DOHH2 (cell line): ENCODE data around the gene SLC6A16.

Source experiments
- H3F3A ChIP-seq: fragments of 200-600 bp; sonication (generic), shearing (Covaris generic); 2 replicates; pipeline ENCODE4 v1.6.0; 2016; ENCODE audit warnings: antibody characterized with exemption, mild to moderate bottlenecking; ENCODE audit not compliant: control insufficient read depth, insufficient read depth
- H3K27ac ChIP-seq: fragments of 200-600 bp; sonication (generic); 2 replicates; pipeline ENCODE4 v1.5.1; 2014; ENCODE audit warnings: low read depth, mild to moderate bottlenecking, low read length, moderate library complexity
- H3K27me3 ChIP-seq: fragments of 200-600 bp; sonication (generic); 2 replicates; pipeline ENCODE4 v1.6.1; 2014; ENCODE audit warnings: mild to moderate bottlenecking, low read length, mixed read lengths; ENCODE audit not compliant: control insufficient read depth
- H3K36me3 ChIP-seq: fragments of 200-600 bp; sonication (generic); 2 replicates; pipeline ENCODE4 v1.6.1; 2014; ENCODE audit warnings: mild to moderate bottlenecking, low read length, moderate library complexity, mixed read lengths; ENCODE audit not compliant: control insufficient read depth
- H3K4me1 ChIP-seq: fragments of 200-600 bp; sonication (generic); 2 replicates; pipeline ENCODE4 v1.6.1; 2014; ENCODE audit warnings: mild to moderate bottlenecking, low read length, mixed read lengths; ENCODE audit not compliant: control insufficient read depth
- H3K4me2 ChIP-seq: fragments of 200-600 bp; sonication (generic); 2 replicates; pipeline ENCODE4 v1.6.0; 2014; ENCODE audit warnings: mild to moderate bottlenecking, low read length, moderate library complexity
- H3K4me3 ChIP-seq: fragments of 200-600 bp; sonication (generic); 2 replicates; pipeline ENCODE4 v1.5.1; 2014; ENCODE audit warnings: mild to moderate bottlenecking, low read length, mixed read lengths
- H3K79me2 ChIP-seq: fragments of 200-600 bp; sonication (generic); 2 replicates; pipeline ENCODE4 v1.6.1; 2014; ENCODE audit warnings: mild to moderate bottlenecking, low read length, mixed read lengths; ENCODE audit not compliant: control insufficient read depth
- H3K9me2 ChIP-seq: fragments of 200-600 bp; sonication (generic); replicated peaks from 2 replicates; pipeline ENCODE4 v1.6.1; 2014; ENCODE audit warnings: mild to moderate bottlenecking, low read length, mixed read lengths; ENCODE audit not compliant: control insufficient read depth
- H3K9me3 ChIP-seq: fragments of 200-600 bp; sonication (generic); 2 replicates; pipeline ENCODE4 v1.6.1; 2014; ENCODE audit warnings: antibody characterized with exemption, low read length, mixed read lengths; ENCODE audit not compliant: control insufficient read depth, insufficient read depth
- H4K20me1 ChIP-seq: fragments of 200-600 bp; sonication (generic); 2 replicates; pipeline ENCODE4 v1.6.0; 2014; ENCODE audit warnings: low read depth, mild to moderate bottlenecking, antibody characterized with exemption, low read length, moderate library complexity; ENCODE audit not compliant: control insufficient read depth, insufficient read depth
- EZH2phosphoT487 ChIP-seq: fragments of 200-600 bp; sonication (generic); IDR thresholded peaks from 2 replicates; pipeline ENCODE4 v1.6.1; 2017; ENCODE audit warnings: borderline replicate concordance, mild to moderate bottlenecking, antibody characterized with exemption, low read length, moderate library complexity, mixed read lengths
- TF ChIP-seq, protein P1 (sequence below): fragments of 200-600 bp; sonication (generic); IDR thresholded peaks from one replicate; pipeline ENCODE4 v1.5.1; 2014; ENCODE audit warnings: antibody characterized with exemption, mild to moderate bottlenecking, low read depth, low read length; ENCODE audit not compliant: poor library complexity, severe bottlenecking

SLC6A16 gene

DNA sequence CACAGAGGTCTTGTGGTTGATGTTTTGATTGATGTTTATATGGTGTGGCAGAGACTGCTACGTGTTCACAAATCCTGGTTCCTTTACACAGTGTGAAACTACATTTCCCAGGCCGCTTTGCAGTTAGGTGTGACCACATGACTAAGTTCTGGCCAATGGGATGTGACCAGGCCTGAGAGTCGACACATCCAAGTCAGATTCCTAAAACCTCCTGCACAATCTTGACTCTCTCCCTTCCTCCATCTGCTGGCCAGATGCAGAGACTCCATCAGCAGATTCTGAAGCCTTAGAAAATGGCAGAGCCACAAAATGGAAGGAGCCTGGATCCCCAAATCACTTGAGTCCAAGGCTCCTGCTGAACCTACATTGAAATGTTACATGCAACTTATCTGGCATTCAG, 22.8 kb upstream of the SLC6A16 start:
- Histone ChIP-seq H3K27ac (peak overlapping the region; percentile 30), H3K36me3 (no peaks in the 10 kb centered on the region), H3K27me3 (no peaks in the 10 kb centered on the region), H3K9me3 (peaks cover 6% of the 10 kb centered on the region; the same call in 1 of the 2 replicates), H3K4me1 (peaks cover 19% of the 10 kb centered on the region), H3F3A (no peaks in the 10 kb centered on the region; the same call in 1 of the 2 replicates), H3K9me2 (no peaks in the 10 kb centered on the region), H4K20me1 (no peaks in the 10 kb centered on the region), H3K4me3 (peak overlapping the region; percentile 17; the same call in 1 of the 2 replicates), H3K79me2 (no peaks in the 10 kb centered on the region), H3K4me2 (peak overlapping the region; percentile 15)
- TF ChIP-seq, protein P1, sequence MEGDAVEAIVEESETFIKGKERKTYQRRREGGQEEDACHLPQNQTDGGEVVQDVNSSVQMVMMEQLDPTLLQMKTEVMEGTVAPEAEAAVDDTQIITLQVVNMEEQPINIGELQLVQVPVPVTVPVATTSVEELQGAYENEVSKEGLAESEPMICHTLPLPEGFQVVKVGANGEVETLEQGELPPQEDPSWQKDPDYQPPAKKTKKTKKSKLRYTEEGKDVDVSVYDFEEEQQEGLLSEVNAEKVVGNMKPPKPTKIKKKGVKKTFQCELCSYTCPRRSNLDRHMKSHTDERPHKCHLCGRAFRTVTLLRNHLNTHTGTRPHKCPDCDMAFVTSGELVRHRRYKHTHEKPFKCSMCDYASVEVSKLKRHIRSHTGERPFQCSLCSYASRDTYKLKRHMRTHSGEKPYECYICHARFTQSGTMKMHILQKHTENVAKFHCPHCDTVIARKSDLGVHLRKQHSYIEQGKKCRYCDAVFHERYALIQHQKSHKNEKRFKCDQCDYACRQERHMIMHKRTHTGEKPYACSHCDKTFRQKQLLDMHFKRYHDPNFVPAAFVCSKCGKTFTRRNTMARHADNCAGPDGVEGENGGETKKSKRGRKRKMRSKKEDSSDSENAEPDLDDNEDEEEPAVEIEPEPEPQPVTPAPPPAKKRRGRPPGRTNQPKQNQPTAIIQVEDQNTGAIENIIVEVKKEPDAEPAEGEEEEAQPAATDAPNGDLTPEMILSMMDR: no peak
- no peak for TF ChIP-seq EZH2phosphoT487

DNA sequence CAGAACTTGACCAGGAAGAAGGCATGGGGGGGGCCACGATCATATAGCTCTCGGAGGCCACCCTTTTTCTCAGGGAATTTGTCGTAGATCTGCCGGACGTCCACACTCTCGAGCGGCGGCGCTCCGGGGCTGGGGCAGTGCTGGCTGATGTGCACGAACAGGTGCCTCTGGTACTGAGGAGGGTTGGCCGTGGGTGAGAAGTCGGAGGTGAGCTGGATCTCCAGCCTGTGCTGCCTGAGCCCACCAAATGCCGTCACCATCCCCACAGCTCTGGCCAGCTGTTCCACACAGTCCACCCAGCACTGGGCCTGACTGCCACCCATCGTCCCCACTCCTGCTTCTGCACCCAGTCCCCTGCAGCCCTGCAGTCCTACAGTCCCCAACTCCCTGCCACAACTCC, 22.2 kb upstream of the SLC6A16 start:
- Histone ChIP-seq H3F3A (no peaks in the 10 kb centered on the region; the same call in 1 of the 2 replicates), H3K27ac (no peak overlapping the region), H4K20me1 (no peaks in the 10 kb centered on the region), H3K79me2 (no peaks in the 10 kb centered on the region), H3K27me3 (no peaks in the 10 kb centered on the region), H3K9me2 (no peaks in the 10 kb centered on the region), H3K4me3 (no peak overlapping the region), H3K36me3 (no peaks in the 10 kb centered on the region; the same call in 1 of the 2 replicates), H3K4me2 (no peak overlapping the region), H3K9me3 (peaks cover 6% of the 10 kb centered on the region; the same call in 1 of the 2 replicates), H3K4me1 (peaks cover 18% of the 10 kb centered on the region)
- TF ChIP-seq, protein P1: no peak

DNA sequence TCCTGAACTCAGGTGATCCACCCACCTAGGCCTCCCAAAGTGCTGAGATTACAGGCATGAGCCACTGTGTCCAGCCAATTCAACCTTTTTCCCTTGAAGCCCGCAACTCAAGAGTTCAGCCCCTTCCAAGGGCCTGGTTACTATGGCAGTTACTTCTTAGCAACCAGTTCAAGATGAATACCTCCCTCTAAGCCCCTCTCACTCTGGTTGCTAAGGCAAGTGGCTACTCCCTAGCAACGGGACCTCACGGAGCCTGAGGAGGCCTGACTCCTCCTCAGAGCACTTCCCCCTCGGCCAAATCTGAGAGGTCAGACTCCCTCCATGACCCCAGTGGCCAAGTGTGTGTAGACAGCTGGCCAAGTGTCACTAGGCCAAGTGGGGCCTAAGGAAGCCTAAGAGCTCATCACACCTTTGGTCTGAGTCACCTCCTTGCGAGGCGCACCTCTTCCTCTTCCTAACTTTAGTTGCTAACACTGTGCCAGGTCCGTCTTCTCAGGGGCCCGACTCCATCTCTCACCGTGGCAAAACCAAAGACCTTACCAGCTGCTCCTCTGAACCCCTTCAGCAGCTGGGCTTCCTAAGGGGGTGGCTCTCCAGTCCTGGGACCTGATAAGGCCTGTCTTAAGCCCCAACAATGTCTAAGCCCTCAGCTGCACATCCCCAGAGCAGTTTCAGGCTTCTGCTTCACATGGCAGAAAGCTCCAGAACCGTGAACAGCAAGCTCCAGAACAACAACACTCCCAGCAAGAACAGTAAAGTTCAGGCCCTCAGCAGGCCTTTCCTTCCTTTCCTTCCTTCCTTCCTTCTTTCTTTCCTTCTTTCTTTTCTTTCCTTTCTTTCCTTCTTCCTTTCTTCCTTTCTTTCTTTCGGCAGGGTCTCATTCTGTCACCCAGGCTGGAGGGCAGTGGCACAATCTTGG, 19.8 kb upstream of the SLC6A16 start:
- Histone ChIP-seq H3K27ac (no peak overlapping the region), H3F3A (peaks cover 10% of the 10 kb centered on the region), H4K20me1 (peaks cover 4% of the 10 kb centered on the region; the same call in 1 of the 2 replicates), H3K79me2 (no peaks in the 10 kb centered on the region), H3K27me3 (no peaks in the 10 kb centered on the region), H3K4me1 (peaks cover 40% of the 10 kb centered on the region), H3K9me2 (no peaks in the 10 kb centered on the region), H3K4me3 (no peak overlapping the region), H3K36me3 (peaks cover 13% of the 10 kb centered on the region), H3K4me2 (no peak overlapping the region), H3K9me3 (peaks cover 6% of the 10 kb centered on the region; the same call in 1 of the 2 replicates)
- TF ChIP-seq EZH2phosphoT487: no peak

GRCh38 chr19:49343123-49343522, 18.1 kb upstream of the SLC6A16 start:
- Histone ChIP-seq H3K9me3 (no peaks in the 10 kb centered on the region), H3K27me3 (no peaks in the 10 kb centered on the region), H3K79me2 (peaks cover 14% of the 10 kb centered on the region), H3K36me3 (peaks cover 28% of the 10 kb centered on the region), H3K9me2 (no peaks in the 10 kb centered on the region), H4K20me1 (peaks cover 11% of the 10 kb centered on the region; the same call in 1 of the 2 replicates), H3K27ac (no peak overlapping the region), H3F3A (peaks cover 21% of the 10 kb centered on the region), H3K4me3 (no peak overlapping the region), H3K4me2 (no peak overlapping the region), H3K4me1 (peaks cover 47% of the 10 kb centered on the region)
- TF ChIP-seq EZH2phosphoT487: no peak
- TF ChIP-seq, protein P1: no peak
